HEK293 (cell line): ENCODE data around the gene SSTR3.
"Not testable (repeated sequence)": the region's sequence is repeated elsewhere in the genome, so short reads cannot be mapped to it uniquely, and the experiment has no call there.

Source experiments
- CTCF ChIA-PET: fragments of 350-600 bp; formaldehyde crosslinking; extraction: SDS; loops from one replicate; lab custom pipeline; 2021; ENCODE audit warnings: antibody characterized with exemption; lab: Yijun Ruan, JAX
- POLR2A ChIA-PET: fragments of 300-600 bp; formaldehyde crosslinking; extraction: SDS; loops from one replicate; lab custom pipeline; 2020; ENCODE audit warnings: antibody characterized with exemption, inconsistent platforms; lab: Yijun Ruan, JAX
- H3K27ac ChIP-seq: fragments of 200-500 bp; sonication (Bioruptor generic); 2 replicates; pipeline ENCODE4 v1.5.1; 2014; ENCODE audit warnings: low read depth, low read length, control low read depth, inconsistent platforms; ENCODE audit errors: extremely low read depth
- H3K36me3 ChIP-seq, 2 experiments: fragments of 200-500 bp in 1 of 2; sonication (Bioruptor generic) in 1 of 2; 1 replicate in 1 of 2; 2 replicates in 1 of 2; pipeline ENCODE4 v1.5.1; 2014 to 2017; ENCODE audit warnings: inconsistent platforms in 2 of 2, low read length in 2 of 2; ENCODE audit not compliant: control insufficient read depth in 2 of 2, insufficient read depth in 1 of 2
- H3K4me1 ChIP-seq: fragments of 200-500 bp; sonication (Bioruptor generic); 2 replicates; pipeline ENCODE4 v1.5.1; 2014; ENCODE audit warnings: mild to moderate bottlenecking, low read length, inconsistent platforms; ENCODE audit not compliant: control insufficient read depth, insufficient read depth
- H3K4me3 ChIP-seq: 2 replicates; pipeline ENCODE4 v1.5.1; 2011; ENCODE audit warnings: low read depth, mild to moderate bottlenecking, control low read depth, low read length, moderate library complexity
- H3K9me3 ChIP-seq: fragments of 200-500 bp; sonication (Bioruptor generic); 2 replicates; pipeline ENCODE4 v1.5.1; 2014; ENCODE audit warnings: low read depth, low read length, inconsistent platforms; ENCODE audit not compliant: control insufficient read depth, insufficient read depth
- ATF2 ChIP-seq: fragments of 450-650 bp; formaldehyde crosslinking; IDR thresholded peaks from 2 replicates; pipeline ENCODE4 v1.5.1; 2016; ENCODE audit warnings: missing biosample characterization, missing genetic modification characterization, low read depth
- ELK4 ChIP-seq: IDR thresholded peaks from 2 replicates; pipeline ENCODE4 v1.6.1; 2011; ENCODE audit warnings: mild to moderate bottlenecking, low read depth, low read length, borderline replicate concordance
- ZBTB44 ChIP-seq: fragments of 450-650 bp; IDR thresholded peaks from 2 replicates; pipeline ENCODE4 v1.5.1; 2018; ENCODE audit warnings: missing biosample characterization, mild to moderate bottlenecking, missing genetic modification characterization
- ZBTB8A ChIP-seq: fragments of 450-650 bp; formaldehyde crosslinking; IDR thresholded peaks from 2 replicates; pipeline ENCODE4 v1.5.1; 2016; ENCODE audit warnings: missing biosample characterization, missing genetic modification characterization
- ZFP3 ChIP-seq: fragments of 450-650 bp; formaldehyde crosslinking; IDR thresholded peaks from 2 replicates; pipeline ENCODE4 v1.5.1; 2016; ENCODE audit warnings: low read depth, missing biosample characterization, missing genetic modification characterization
- ZIC2 ChIP-seq: fragments of 450-650 bp; formaldehyde crosslinking; IDR thresholded peaks from 2 replicates; pipeline ENCODE4 v1.5.1; 2016; ENCODE audit warnings: missing biosample characterization, missing genetic modification characterization
- ZNF174 ChIP-seq: fragments of 450-650 bp; formaldehyde crosslinking; IDR thresholded peaks from 2 replicates; pipeline ENCODE4 v1.5.0; 2017; ENCODE audit warnings: missing biosample characterization, mild to moderate bottlenecking, missing genetic modification characterization
- ZNF280C ChIP-seq: fragments of 450-650 bp; formaldehyde crosslinking; IDR thresholded peaks from 2 replicates; pipeline ENCODE4 v1.5.1; 2016; ENCODE audit warnings: missing biosample characterization, missing genetic modification characterization
- ZNF548 ChIP-seq: fragments of 450-650 bp; formaldehyde crosslinking; IDR thresholded peaks from 2 replicates; pipeline ENCODE4 v1.5.1; 2016; ENCODE audit warnings: missing biosample characterization, missing genetic modification characterization
- ZSCAN16 ChIP-seq: fragments of 450-650 bp; formaldehyde crosslinking; IDR thresholded peaks from 2 replicates; pipeline ENCODE4 v1.5.1; 2016; ENCODE audit warnings: missing biosample characterization, missing genetic modification characterization

Gene SSTR3

GRCh38 chr22:37235897-37236607, 23.8 kb upstream of the SSTR3 start (continued):
- TF ChIP-seq ATF2 (tag by site-specific recombination), result no peak

- no peaks in the 10 kb centered on the region for H3K36me3 ChIP-seq
- CTCF ChIA-PET, result no interaction called here
- no peaks in the 10 kb centered on the region for H3K4me1 ChIP-seq
Observed at GRCh38 chr22:37234736-37235711, 22.7 kb upstream of the SSTR3 start.

GRCh38 chr22:37233751-37234631, 21.7 kb upstream of the SSTR3 start:
- H3K36me3 ChIP-seq, result no peaks in the 10 kb centered on the region
- H3K27ac ChIP-seq, result no peak overlapping the region
- H3K9me3 ChIP-seq, result no peaks in the 10 kb centered on the region
- CTCF ChIA-PET, result interaction anchor here (0.6 to 1.3 kb wide), 2 partner anchors 35 to 1386 kb away, joined by 3 to 4 read pairs; no protein-coding TSS in a partner anchor
- H3K4me3 ChIP-seq, result no peak overlapping the region
- H3K4me1 ChIP-seq, result no peaks in the 10 kb centered on the region
- POLR2A ChIA-PET, result no interaction called here
- TF ChIP-seq ZBTB8A (tag by site-specific recombination), result 0 out of 2 replicates have a peak, but pooled peaks have one; percentile 20
- TF ChIP-seq ZNF280C (tag by site-specific recombination), result no peak

More at GRCh38 chr22:37234736-37235711, 22.7 kb upstream of the SSTR3 start:
- TF ChIP-seq ZSCAN16 (tag by site-specific recombination) (no peak), ZNF548 (tag by site-specific recombination) (no peak), ZBTB44 (tag by site-specific recombination) (no peak), ZNF174 (tag by site-specific recombination) (no peak), ZIC2 (0 out of 2 replicates have a peak, but pooled peaks have one; percentile 18), ZFP3 (tag by site-specific recombination) (peak; percentile 86), ELK4 (no peak)
- POLR2A ChIA-PET, result no interaction called here
- H3K4me3 ChIP-seq, result no peak overlapping the region
- H3K9me3 ChIP-seq, result no peaks in the 10 kb centered on the region
- no peak overlapping the region for H3K27ac ChIP-seq

- H3K4me3 ChIP-seq, H3K36me3 ChIP-seq, POLR2A ChIA-PET, H3K9me3 ChIP-seq, H3K4me1 ChIP-seq, H3K27ac ChIP-seq: not testable (repeated sequence)
- CTCF ChIA-PET, result interaction anchor here (0.6 to 1.3 kb wide), 2 partner anchors 34 to 1385 kb away, joined by 3 to 4 read pairs; no protein-coding TSS in a partner anchor
Observed at GRCh38 chr22:37233371-37233750, 21.1 kb upstream of the SSTR3 start.
